DMS79 (cell line): ENCODE measurements around the gene AMDHD2.

ENCODE experiments used
- DNase-seq: peaks from one replicate; lab custom pipeline; 2025; lab: John Stamatoyannopoulos, UW

The AMDHD2 gene

DNA sequence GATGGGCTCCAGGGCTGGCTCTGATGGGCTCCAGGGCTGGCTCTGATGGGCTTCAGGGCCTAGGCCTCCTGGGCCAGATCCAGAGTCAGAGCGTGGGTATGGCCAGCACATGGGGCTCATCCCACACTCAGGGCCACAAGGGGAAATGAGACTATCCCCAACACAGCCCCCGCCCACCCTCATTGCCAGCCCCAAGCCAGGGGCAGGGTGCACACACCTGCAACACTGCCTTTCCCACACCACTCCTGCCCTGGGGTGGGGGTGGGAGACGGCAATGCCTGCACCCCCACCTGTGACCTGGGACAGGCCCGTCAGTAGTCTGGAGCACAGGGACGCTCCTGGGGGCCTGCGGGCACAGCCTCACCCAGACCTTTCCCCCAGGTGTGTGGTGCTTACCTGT lies 20.7 kb upstream of the AMDHD2 start:
- DNase-seq, result no peak

GRCh38 chr16:2499890-2500429 lies 20.2 kb upstream of the AMDHD2 start:
- no peak for DNase-seq

DNA sequence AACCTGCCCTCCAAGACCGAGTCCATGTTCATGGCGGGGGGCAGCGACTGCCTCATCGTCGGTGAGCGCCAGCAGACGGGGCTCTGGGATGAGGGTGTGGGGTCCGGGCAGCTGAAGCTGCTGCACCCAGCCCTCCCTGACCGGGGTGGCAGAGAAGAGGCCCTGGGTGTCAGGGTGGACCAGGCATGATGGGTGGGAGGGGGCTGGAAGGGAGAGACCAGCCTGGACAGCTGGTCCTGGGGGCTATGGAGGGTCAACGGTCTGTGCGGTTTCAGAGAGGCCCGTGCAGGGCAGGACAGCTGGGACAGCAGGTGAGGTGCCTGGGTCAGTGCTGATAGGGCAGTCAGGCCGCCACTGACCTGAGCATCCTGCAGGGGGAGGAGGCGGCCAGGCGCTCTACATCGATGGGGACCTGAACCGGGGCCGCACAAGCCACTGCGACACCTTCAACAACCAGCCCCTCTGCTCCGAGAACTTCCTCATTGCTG lies 19.7 kb upstream of the AMDHD2 start:
- DNase-seq, result no peak

GRCh38 chr16:2500918-2501750 lies 19.0 kb upstream of the AMDHD2 start:
- DNase-seq, result peak; percentile 54

DNA sequence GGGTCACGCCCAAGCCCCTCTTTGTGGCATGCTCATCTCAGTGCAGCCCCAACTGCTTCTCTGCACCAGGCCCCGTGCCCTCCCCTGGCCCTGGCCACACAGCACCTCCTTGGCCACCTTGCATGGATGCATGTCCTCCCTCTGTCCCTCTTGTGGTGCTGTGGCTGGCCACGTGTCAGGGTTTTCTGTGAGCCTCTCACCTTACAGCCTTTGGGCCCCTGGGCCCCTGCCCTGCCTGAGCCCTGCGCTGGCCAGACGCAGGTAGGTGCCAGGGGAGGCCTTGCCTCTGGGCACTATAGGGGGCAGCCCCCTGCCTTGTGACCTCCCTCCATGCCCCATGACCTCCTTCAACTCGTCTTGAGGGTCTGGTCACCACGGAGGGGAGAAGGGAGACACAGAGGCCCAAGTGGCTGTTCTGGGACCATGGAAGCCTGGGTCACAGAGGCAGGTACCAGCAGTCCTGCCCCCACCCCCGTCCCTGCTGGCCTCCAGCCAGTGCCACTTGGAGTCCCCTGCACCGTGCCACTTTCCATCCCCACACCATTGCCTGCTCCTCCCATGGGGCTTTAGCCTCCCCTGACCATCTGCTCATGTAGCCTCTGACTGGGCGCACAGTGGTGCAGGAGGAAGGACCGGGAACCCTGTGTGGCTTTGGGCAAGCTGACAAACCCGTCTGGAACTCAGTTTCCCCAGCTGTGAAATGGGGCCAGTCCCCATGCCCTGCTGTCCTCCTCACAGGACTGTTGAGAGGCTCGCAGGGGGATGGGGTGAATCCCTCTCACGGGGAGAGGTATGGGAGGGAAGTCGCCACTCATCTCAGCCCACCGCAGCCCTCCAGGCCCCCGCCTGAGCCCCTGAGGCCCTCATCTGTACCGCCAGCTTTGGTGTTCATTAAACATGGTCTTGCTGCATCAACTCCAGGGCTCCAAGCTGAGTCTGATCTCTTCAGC lies 17.9 kb upstream of the AMDHD2 start:
- DNase-seq, result no peak

GRCh38 chr16:2505695-2506094 lies 14.5 kb upstream of the AMDHD2 start:
- no peak for DNase-seq

- no peak for DNase-seq
Observed at GRCh38 chr16:2507052-2507659, 13.0 kb upstream of the AMDHD2 start.

DNA sequence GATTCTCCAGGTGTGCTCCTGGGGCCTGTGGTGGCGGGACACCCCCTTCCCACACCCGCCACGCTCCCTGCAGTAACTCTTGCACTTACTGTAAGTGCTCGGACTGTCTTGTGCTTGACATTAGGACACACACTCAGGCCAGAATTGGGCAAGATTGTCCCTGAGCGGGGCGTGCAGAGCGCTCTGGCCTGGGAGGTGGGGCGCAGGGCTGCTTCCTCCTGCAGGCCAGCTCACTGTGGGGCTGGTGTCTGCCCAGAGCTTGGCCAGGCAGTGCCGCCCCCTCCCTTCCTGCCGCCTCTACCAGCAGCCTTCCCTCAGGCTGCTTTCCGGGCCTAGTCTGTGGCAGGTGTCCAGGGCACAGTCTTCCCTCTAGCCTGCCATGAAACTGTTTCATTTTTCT lies 12.5 kb upstream of the AMDHD2 start:
- no peak for DNase-seq

- DNase-seq, result no peak
Observed at GRCh38 chr16:2508722-2509400, 11.3 kb upstream of the AMDHD2 start.

GRCh38 chr16:2511128-2511800 lies 8.9 kb upstream of the AMDHD2 start:
- no peak for DNase-seq

DNA sequence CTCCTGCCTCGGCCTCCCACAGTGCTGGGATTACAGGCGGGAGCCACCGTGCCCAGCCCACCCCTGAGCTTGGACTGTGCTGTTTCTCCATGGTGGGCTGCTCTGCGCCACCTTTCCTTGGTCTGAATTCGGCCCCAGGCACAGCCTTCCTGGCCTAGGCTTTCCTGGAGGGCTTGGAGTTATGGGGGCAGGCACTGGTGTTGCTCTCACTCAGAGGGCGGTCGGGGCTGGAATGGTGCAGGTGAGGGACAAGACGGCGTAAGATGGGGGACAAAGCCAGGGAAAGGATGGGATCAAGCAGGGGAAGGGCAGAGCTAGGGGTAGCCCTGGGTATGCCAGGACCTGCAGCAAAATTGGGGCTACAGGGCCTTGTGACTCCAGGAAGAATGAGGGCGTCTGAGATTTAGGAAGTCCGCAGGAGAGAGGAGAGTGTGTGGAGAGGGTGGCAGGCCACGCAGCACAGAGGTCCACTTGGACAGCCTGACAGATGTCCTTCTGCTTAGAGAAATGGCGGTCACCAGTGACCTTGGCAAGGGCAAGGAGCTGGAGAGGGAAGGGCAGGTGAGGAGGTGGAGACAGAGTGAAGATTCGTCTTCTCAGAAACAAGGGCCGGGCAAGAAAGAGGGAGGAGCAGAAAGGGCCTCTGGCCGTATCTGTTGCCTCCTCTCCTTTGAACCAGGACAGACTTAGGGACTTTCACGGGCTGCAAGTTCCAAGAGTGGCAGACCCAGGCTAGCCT lies 8.0 kb upstream of the AMDHD2 start:
- DNase-seq, result no peak

- DNase-seq, result peak; percentile 22
Observed at GRCh38 chr16:2512735-2513404, 7.3 kb upstream of the AMDHD2 start.

- DNase-seq, result peak; percentile 69
Observed at GRCh38 chr16:2513405-2514332, 6.5 kb upstream of the AMDHD2 start, which contains the start of gene ATP6V0C. Gene ATP6V0C (plus strand): TSS chr16:2513952. CDS start chr16:2514104, 152 bp downstream.

DNA sequence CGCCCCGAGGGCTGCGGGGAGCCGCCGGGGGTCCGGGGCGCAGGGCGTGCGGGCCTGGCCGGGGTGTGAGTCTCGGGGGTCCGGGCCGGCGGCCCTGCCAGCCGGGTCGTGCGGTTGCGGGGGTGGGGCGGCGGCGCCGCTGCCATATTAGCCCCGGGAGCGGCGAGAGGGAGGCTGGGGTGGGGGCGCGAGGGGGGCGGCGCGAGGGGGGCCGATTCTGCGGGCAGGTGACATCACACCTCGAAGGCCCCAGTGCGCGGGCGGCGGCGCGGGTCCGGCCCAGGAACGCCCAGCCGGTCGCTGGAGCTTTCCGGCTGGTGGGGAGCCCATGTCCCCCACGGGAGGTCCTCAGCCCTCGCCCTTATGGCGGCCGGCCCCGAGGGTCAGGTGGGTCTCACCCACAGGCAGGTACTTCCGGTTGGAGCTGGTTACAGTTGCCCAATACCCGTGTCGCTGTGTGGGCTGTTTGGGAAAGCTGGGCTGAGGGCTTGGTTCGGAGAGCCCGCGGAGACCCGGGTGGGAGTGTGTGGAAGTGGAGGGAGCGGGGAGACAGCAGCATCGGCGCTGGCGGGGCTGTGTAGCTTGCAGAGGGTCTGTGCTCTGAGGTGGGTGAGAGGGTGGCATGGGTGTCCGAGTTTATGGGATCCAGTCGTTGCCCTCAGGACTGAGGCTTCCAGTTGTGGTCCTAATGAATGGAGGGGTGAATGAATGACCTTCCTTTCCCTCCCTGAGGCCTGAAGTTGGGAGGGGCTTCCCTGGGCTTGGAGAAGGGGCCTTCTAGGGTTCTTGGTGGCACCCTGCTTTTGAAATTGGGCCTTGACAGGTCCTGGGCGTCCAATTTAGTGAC lies 5.6 kb upstream of the AMDHD2 start:
- peak; percentile 25 for DNase-seq

DNA sequence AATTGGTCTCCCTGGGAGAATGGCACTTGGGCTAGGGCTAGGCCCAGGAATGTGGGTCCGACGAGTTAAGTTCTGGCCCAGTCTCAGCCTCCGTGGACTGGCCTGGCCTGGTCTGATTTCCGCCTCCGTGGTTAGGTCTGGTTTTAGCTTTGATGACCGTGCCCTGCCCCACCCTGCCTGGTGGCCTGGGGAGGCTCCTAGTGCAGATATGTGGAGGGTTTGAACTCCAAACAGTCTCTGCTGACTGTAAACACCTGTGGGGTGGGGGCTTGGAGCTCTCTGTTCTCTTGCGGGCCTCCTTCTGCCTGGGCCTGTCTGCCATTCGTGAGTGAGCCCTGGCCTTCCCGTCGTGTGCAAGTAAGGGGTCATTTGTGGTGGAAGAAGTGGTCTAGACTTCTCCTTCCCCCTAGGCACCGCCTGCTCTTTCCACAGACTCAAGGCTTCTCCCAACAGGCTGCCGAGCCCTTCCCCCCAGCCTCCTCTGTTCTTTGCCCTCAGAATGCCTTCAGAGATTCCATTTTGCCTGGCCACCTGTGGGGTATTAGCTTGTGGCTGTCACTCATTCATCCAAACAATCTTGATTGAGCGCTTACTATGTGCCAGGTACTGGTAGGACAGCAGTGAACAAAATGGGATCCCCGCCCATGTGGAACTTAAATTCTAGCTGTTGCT lies 4.9 kb upstream of the AMDHD2 start:
- DNase-seq, result no peak

DNA sequence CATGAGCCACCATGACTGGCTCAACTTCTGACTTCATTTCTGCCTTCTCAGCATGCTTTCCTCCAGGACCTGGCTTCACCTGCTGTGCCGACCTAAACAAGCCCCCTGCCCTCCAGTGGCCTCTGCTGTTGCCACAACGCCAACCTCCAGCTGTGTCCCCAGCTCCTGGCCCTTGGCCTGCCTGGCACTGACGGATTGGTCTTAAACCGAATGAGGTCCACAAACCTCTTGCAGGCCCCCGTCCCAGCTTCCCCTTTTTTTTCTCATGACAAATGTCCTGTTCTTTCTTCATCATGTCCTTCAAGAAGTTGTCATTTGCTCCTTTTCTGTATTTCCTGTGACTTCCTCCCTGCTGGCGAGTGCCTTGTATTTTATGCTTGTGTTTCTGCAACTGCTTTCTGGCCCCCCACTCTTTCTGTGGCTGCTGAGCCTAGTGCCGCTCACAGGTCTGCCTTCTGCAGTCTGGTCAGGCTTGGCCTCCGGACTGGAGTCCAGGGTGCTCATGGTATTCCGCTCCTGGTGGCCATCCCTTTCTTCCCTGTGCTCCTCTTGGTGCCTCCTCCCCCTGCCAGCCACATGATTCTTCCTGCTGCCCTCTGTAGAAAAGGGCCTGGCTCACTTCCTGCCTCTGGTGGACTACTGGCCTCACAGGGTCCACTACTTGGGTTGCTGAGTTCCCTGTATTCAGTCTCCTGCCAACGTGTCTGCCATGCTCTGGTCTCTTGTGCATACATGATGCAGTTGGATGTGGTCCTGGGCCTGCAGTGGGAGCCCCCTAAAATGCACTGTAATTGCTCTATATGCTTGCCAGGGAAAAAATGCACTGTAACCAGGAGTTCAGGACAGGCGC lies 3.6 kb upstream of the AMDHD2 start:
- DNase-seq, result no peak
